HG03432 (cell line): ENCODE results near the gene NELFCD.
"Not testable (repeated sequence)": the region's sequence is repeated elsewhere in the genome, so short reads cannot be mapped to it uniquely, and the experiment has no call there.

ENCODE experiments used
- ATAC-seq: cut with Tn5 transposase; IDR thresholded peaks from one replicate; pipeline ENCODE4 v1.9.1; 2021; ENCODE audit warnings: mild to moderate bottlenecking, moderate library complexity; ENCODE audit not compliant: unreplicated experiment

Gene NELFCD

DNA sequence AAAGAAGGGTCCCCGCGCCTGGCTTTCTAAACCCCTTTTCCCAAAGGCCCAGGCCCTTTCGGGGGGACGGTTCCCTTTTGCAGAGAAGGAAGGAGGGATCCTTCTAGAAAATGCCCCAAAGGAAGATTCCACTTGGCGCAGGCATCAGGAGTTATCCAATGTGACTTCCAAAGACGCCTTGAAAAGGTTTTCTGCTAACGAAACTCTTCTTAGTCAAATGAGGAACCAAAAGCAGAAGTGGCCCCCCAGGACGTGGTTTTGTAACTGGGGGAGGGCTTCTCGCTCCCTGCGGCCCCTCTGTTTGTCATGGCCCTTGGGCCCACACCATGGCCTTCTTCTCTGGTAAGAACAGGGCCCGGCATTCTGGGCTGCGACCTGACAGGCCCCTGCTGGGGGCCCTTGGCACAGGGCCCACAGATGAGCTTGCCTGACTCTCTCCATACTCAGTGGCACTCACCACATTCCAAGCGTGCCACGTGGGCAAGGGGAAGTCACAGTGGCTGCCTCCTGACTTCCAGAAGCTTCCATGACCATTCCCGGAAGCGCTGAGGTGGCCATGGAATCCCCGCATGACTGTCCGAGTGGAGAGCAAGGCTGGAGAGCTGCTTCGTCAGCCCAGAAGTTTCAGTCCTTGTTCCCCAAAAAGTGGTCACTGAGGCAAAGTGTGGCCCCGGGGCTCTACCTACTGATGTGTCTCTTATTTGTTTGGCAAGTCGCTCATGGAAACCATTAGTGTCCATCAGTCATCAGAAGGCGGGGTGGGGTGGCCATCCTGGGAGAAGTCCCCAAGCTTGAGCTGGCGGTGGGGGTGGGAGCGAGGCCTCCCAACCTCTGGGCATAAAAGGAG, 26.8 kb downstream of the NELFCD start:
- peak; percentile 35 for ATAC-seq

DNA sequence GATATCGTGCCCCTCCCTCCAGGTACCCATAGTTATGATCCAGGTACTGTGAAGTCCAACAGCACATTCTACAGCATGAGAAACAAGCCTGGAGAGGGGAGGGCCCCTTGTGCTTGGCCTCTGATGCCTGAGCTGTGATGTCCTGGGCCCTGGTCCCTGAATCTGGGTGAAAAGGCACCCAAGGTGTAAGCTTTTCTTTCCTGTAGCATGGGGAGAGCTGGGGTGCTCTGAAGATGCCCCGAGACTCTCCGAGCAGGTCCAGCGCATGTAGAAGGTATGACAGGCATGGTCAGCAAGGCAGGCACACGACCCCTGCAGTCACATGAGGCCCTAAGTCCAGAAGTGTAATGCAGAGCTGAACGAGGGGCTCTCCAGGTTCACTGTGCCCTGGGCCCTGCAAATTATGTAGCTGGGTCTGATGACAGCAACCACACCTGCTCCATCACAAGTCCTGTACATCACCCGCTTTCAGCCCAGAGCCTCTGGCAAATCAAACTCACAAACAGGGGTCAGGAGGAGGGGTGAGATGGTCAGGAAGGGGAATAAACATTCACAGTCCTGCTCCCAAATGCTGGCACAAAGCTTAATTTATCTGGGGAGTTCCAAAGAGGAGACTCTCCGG, 27.8 kb downstream of the NELFCD start:
- no peak for ATAC-seq

DNA sequence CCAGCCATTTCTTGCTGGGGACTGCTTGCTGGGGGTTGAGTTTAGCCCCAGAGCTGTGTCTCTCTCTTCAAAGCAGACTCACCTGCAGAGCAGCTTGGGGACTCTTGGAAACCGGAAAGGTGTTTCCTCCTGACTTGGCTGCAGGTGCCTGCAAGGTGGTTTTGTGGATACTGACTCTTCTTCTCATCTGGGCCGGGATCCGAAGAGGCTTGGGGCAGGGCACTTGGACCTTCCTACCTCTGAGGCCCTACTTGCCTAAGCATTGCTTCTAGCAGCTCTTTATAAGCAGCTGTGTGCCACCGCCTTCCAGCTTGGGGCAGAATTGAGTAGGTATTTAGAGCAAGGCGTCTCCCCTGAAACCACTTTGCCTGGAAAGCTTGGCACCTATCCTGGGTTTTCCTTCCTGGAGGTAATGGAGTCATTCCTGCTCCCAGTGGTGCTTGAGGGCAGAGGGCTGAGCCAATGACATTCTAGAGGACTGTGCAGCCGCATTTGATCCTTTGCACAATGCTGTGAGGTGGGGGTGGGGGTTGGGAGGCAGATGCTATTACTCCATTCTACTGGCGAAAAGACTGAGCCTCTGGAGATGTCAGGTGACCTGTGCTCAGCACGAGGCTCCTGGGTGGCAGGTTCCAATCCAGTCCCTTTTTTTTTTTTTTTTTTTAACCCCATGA, 29.4 kb downstream of the NELFCD start:
- no peak for ATAC-seq

DNA sequence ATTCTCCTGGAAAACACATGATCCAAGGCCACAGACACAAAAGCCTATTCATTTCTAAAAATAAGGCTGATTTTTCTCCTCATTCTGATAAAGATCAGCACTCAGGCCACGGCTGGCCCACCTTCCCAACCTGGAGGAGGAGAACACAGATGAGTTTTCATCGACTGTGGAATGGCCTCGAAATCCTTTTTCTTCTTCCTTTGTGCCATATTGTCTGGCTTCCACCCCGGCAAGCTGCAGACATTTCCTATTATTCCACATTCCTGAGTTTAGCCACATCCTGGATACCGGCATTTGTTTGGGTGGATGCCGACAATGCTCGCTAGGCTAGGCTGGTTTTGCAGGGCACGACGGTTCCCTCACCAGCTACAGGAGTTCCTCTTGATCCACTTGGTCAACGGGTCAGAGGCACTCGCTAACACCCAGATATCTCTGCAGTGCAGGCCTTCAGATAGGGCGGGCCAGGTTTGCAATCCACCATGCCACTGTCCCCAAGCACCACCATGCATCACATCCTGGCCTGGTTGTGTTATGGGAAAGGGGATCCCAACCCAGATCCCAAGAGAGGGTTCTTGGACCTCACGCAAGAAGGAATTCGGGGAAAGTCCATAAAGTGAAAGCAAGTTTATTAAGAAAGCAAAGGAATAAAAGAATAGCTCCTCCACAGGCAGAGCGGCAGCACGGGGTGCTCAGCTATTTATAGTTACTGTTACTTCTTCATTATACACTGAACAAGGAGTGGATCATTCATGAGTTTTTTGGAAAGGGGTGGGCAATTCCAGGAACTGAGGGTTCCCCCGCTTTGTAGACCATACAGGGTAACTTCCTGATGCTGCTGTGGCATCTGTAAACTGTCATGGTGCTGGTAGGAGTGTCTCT, 30.2 kb downstream of the NELFCD start:
- no peak for ATAC-seq

DNA sequence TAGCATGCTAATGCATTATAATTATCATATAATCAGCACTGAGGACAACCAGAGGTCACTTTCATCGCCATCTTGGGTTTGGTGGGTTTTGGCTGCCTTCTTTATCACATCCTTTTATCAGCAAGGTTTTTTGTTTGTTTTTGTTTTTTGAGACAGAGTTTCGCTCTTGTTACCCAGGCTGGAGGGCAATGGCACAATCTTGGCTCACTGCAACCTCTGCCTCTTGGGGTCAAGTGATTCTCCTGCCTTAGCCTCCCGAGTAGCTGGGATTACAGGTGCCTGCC, 30.8 kb downstream of the NELFCD start:
- not testable (repeated sequence) for ATAC-seq

DNA sequence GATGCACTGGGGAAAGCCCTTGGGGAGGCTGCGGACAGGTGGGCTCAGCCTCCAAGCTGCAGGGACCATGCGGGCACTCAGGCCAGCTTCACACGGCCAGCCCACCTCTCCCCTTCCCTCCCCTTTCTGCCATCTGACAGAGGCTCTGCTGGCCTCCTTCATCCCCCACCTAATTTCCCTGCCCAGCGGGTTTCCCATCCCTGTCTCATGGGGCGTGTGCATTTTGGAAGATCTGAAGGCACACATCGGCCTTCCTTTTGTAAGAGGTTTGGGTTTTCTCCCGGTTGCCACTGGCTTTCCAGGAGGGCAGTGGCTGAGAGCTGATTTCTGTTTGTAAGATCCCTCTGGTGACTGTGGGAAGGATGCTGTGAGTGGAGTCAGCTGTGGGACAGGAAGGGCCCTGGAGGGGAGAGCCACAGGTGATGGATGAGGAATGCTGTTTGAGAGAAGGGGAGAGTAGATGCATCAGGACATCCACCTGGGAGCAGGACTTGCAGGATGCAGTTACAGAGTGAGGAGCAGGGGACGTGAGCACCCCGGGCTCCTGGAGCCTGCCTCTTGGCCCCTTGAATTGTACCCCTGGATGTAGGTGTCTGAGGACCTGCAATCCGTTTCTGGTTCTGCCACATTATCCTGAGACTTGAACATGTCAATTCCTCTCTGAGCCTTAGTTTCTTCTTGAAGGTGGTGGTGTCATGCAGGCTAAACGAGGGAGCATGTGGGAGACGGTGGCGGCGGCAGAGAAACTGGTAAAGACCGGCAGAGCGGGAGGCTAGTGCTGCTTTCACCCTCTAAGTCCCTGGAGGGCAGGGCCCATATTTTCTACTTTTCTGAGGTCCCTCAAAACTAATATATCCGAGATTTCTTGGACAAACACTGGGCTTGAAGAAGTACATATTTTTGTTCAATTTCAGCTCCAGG, 32.2 kb downstream of the NELFCD start:
- no peak for ATAC-seq

DNA sequence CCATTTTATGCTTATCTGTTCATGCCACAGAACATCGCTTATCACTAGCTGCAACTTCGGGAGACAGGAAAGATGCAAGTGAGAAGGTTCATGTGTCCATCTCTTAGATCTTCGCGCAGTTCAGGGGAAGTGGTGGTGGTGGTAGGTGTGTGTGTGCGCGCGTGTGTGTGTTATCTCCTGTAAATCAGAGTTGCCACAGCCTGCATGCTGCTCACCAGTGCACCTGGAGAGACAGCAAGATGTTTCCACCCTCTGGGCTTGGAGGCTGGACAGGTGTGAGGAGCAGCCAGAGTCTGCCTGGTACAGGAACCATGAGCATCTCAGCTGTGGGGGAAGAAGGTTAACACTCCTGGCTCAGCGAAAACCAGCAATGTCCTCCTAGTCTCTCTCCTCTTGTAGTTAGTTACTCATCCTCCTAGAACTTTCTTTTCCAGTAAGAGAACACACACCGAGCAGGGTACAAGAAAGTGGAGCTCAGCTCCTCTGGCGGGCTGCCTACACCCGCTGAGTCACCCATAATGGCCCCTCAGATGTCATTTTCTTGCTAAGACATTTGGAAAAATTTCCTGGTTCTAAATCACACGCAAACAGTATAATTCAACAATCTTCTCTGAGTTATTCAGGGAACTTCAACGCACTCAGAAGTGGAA, 33.0 kb downstream of the NELFCD start:
- no peak for ATAC-seq

DNA sequence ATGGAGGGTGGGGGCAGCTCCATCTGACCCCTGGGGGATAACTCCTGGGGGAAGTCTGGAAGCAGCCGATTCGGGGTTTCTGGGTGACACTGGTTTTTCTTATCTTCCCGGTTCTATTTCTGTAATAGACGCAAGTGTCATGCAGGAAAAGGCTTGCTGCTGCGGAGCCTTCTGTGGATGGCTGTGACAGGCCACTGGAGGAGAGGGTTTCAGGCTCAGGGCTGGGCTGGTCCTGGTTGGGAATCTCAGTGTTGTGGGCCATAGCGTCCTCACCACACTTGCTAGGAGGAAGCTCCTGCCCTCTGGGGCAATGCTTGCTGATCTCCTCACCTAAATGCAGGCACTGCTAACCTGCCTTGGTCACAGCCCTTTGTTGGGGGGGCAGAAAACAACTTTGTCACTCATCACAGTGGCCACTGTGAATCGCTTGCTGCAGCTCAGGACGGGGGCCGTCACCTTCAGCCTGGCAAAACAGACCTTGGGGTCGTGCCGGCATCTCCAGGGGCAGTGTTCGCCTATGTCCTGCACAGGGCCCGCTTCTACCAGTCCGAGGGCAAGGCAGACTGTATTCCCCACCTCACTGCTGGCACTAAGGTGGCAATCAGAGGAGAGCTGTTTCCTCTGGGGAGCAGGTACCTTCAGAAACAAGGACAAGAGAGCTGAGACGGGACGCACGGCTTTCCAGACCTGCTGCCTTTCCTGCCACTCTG, 33.8 kb downstream of the NELFCD start:
- no peak for ATAC-seq

DNA sequence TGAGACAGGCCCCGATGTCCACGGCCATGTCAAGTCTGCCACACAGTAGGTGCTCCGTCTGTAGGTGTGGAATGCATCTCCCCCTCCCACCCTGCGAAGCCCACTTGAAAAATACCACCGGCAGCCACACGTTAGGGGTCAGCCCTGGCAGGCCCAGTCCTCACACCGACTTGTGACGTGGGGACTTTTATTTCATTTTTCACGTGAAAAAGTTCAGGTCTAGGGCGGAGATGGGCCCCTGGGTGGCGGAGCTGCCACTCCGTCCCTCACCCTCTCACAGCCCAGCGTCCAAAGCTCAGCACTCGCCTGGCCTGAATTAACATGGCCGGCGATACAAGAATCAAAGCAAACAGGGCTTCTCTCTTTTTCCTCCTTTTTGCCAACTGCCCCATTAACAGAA, 34.4 kb downstream of the NELFCD start:
- ATAC-seq, result no peak

DNA sequence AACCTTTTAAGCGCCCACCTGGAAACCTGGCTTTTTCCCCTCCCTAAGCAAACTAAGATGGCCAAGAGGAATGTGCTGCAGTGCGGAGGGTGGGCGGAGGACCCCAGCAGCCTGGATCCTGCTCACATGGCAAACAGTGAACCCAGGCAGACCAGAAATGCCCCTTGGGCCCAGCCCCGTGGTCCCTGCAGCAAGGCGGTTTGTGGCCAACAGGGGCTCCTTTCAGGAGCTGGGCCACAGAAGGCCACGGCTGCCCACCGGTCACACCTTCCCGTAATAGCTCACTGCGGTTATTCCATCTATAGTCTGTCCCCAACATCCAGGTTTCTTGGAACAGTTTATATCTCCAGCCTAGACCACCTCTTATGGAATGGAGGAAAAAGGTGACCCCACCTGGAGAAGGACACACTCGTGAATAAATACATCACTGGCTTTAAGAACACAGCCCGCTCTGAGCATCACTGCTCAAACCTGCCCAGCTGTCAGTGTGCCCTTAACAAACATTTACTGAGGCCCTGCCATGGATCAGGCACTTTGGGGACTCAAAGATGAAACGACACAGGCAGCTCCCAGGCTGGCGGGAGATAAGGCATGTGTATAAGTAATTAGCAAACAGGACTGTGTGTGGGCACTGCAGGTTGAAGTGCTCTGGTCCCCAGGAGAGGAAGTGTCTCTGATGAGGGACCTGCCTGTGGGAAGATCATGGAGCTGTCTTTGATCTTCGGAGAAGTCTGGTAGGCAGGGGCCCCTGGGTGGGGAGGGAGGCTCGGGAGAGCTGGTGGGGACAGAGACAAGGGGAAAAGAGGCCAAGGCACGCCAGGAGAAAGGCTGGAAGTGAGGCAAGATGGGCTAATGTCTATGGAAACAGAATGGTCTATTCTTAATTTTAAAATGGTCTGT, 35.0 kb downstream of the NELFCD start:
- no peak for ATAC-seq

DNA sequence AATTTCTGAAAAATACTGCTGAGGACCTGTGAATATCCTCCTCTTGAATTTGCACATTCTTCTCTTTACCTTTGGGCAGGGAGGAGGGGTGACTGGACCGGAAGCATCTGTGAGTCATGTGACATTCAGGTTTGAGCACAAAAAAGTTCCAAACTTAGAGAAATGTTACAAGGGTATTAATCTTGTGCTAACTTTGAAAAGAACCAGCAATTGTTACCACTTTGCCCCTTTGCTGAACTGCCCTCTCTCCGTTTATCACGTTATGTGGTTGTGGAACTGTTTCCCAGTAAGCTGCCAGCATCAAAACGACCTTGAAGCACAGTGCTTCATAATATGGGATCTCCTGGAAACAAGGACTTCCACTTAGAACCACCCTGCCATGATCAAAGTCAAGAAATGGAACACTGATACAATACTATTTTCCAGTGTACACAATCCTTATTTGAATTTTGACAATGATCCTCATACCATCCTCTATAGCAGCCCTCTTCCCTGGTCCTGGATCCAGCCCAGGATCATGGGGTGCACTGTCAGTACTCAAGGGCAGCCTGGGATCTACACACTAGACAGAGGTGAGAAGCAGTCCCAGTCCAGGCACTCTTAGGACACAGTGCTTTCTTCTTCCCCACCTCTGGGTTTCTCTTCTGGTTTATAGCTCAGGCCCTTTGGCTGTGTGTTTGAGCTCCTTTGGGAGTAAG, 35.9 kb downstream of the NELFCD start:
- ATAC-seq, result no peak

DNA sequence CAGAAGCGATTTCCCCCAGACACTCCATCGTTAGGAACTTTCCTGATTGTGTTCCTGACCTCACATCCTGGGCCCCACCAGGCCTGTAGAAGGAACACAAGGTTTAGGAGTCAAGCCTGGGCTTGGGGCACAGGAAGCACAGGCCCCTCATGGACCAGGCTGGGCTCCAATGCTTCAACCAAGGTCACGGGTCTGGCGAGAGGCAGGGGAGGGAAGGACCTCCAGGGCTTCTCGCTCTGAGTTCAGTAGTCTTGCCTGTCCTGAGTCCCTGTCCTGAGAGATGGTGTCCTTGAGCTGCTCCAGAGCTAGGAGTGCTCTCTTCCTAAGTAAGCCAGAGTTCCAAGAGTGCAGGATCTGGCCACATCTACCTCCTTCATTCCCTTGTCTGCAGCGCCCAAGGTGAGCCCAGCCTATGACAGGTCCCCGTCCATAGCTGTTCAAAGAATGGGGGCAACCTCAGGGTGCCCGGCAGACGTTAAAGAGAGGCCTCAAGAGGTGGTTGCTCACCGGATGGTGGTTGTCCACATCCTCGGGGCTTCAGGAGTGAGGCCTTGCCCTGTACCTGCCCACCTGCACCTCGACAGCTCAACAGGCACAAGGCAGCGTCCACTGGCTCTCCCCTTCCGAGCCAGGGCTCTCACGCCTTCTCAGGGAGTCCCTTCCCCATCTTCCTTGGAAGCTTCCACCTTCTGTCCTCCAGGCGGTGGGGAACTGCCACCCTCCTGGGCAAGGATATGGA, 36.6 kb downstream of the NELFCD start:
- ATAC-seq, result no peak

DNA sequence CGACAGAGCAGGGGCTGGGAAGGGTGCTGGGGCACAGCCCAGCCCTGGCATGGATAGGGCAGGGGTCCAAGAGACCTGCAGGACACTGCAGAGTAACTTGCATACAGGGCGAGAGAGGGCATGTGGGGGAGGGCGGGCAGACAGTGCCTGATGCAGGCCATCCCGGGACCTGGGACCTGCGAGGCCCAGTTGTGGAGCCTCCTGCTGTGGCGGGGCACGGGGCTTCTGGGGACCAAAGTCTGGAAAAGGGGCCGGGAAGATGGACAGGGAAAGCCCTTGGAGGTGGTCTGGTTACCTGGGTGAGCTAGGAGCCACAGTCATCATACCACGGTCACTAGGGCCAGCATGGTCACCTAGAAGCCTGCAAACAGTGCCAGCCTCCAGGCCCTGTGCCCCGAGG, 37.8 kb downstream of the NELFCD start:
- ATAC-seq, result no peak

DNA sequence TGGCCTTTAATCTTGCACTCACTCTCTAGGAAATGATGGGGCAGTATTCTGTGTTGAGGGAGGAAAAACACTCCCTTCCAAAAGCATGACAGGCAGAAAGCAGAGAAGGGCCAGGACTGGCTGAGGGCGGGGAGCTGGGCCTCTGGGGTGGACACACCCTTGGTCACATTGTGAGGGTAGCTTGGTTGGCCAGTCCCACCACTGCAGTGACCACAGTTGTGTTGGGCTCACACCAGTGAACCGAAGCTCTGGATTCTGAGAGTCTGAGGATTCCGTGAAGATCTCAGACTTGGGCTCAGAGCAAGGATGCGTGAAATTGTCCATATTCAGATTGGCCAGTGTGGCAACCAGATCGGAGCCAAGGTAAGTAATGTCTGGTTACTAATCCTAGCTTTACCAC, 38.2 kb downstream of the NELFCD start, which contains the start of gene TUBB1:
TUBB1 (plus strand) TSS at position 213 of the 400 bp plus-strand sequence; CDS start at position 307, 94 bp downstream.
- ATAC-seq, result no peak

DNA sequence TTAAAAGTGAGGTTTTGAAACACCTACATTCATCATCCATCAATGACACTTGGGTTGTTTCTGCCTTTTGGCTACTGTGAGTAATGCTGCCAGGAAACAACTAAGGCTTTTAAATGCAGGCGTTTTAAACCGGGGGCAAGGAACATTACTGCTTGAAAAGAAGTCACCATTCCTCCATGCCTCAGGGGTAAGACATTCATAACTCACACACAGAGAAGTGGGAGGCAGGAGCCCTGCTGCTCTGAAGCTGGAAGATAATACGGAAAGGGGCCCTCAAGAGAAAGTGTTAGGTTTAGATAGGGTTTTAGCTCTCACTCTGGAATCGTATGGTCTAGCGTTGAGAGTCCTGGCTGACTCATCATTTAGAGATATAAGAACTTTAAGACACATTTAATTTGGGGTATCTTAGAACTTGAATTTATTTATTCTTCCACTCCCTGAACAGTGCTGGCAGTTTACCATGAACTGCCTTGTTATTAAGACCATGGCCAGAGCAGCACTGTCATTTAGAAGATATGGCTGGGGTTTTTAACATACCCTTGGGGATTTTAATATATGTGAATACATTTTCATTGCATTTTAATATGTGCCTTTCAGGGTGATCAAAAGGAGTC, 40.0 kb downstream of the NELFCD start:
- no peak for ATAC-seq

DNA sequence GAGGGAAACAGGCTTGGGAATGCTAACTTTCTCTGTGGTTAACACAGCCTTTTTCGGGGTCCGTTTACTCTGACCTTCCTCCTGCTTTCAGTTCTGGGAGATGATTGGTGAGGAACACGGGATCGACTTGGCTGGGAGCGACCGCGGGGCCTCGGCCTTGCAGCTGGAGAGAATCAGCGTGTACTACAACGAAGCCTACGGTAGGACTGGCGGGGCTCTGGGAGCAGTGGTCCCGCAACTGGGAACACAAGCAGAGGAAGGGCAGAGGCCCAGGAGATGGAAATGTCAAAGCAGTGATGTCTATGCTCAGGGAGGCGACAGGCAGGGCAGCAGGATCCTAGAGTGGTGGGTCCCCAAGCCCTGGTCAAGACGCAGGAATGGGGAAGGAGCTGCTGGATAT, 41.7 kb downstream of the NELFCD start:
- ATAC-seq, result no peak
